Amygdala (tissue), 56 donors: ENCODE data around the gene DGKB.

Experiments
- DNase-seq, 56 donors: peaks; one replicate each; lab custom pipeline; 2025; lab: John Stamatoyannopoulos, UW

DGKB gene

DNA sequence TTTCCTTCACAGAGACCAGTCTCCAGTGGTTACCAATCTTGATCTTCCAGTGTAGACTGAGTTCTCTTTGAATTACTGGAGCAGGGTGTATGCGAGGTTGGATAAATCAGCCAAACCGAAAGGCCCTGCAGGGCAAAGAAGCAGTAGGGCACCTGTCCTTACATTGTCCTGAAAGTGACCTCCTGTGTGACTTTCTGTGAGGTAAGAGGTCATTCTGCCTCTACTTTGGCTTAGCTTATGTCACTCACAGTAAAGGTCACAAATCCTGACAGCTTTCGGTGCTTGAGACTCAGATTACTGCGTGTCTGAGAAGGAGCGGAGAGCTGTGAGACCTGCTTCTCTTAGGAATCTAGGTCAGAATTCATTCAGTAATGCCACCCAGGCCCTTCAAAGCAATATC lies 660.4 kb downstream of the DGKB start:
- no peak for DNase-seq

DNA sequence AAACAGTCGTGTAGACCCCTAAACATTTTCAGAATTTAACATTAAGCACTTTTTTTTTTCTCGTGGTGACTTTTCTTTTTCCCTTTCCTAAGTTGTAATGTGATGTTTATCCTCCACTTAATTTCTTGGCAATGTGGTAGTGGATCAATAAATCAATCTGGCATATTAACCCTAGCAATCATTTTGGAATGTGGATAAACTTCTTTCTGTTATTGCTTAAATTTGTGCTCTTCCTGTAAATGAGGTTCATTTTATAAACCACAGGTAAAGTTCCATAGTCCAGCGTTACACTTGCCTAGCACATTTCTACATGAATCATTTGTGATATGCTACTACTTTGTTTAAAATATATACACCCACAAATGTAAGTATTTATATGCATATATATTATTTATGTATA lies 665.7 kb downstream of the DGKB start:
- DNase-seq = no peak

DNA sequence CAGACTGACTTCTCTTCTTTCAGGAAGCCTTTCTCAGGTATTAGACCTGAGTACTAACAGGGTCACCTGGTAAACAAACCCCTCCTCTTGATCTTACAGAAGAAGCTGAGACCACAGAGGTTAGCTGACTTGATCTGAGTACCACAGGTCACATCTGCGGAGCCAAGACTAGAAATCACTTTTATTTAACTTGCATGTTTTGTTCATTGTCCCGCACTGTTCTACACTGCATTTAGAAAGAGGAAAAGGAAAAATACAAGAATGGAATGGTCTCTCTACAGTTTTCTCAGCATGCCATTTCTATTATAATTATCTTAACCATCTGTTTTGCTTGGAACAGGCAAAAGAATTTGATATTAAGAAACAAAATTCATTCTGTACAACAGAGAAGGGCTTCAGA lies 667.5 kb downstream of the DGKB start:
- DNase-seq = no peak

DNA sequence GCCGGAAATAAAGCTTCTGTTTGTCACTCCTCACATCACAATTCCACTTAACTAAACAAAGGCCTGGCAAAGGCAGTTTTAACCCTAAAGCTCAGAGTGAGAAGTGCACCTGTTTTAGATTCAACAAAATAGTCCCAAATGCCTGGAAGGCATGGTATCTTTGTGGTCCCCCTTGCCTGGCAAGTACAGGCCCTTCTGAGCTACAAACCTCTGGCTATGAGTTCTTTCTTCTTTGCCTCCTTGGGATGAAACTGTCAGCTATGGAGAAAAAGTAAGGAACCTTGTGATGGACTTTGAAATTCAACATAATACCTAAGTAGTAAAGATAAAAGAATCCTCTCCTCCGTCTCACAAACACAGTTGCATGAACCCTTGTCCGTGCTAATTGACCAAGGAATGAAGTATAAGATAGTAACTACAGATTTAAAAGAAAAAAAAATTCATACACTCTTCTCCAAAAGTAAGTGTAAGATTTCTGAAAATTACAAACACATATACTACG lies 668.6 kb downstream of the DGKB start:
- DNase-seq = no peak

DNA sequence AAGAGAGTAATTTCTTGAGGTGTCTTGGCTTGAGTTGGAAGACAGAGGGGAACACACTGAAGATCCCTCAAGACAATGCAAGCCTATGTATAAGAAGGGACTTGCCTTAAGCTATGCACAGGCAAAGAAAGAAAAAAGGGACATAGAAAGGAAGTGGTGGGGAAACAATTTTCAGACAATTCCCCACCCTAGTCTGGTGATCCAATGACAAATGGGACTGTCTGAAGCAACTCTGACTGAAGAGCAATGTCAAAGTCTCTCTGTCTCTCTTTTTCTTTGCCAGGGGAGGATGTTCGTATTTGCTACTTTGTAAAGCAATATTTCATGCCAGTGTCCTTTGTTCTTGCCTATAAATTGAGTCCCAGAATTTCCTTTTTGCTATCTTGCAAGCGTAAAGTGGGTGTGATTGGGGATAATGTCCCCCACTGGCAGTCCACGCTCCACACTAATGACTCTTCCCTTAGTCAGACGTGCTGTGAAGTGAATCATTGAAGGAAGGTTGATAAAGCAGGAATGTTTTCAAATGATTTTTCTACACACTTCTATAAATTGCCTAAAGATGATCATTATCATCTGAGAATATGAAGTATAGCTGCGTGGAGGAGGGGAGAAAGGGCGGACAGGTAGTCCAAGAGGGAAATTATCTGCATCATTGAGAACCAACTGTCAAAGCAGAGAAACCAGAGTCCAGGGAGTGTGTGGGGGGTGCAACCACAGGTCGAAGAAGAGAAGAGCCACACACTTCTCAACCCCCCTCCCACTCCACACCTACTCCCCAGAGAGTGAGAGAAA lies 669.3 kb downstream of the DGKB start:
- DNase-seq = peak in 1 of 56 donors; percentile 8

DNA sequence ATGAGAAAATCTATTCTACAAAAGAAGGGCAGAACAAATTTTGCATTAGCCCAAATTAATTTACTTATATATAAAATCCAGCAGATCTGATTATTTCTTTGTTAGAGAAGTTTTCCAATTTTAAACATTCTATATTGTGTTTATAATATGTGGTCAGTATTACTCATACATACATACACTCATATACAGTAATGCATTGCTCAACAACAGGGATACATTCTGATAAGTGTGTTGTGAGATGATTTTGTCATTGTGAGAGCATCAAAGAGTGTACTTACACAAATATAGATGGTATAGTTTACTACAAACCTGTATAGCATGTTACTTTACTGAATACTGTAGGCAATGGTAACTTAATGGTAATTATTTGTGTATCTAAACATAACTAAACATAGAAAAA lies 673.5 kb downstream of the DGKB start:
- DNase-seq = no peak

DNA sequence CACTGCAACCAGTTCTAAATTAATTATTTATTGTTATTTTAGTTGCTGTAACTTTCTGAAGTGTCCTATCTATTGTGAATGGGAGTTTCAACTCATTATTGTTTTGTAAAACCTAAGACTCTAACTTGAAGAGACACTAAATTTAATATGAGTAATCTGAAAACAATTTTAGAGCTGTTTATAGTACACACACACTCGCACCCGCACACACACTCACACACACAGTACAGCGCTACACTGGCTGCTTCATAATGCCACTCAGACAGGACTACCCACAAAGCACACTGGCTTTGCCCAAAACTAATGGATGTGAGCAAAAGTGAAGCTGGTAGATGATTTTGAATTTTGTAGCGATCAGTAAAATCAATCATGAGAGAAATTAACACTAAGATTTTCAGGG lies 674.2 kb downstream of the DGKB start:
- no peak for DNase-seq

DNA sequence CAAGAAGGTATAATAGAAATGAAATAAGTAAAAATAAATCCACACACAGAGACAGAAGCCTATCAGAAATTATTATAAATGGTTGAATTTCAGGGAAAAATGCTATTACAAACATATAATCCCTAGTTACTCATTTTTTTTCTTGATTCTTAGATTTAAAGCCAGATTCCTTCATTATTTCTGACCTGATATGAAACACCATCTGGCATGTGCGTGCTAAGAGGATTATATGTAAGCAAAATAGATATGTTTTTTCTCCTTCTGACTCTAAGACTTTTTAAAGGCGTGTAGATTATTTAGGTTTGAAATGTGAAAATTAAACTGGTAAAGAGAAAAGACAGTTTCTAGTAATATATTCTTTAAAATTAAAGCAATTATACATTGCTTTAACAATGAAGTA lies 676.4 kb downstream of the DGKB start:
- no peak for DNase-seq

DNA sequence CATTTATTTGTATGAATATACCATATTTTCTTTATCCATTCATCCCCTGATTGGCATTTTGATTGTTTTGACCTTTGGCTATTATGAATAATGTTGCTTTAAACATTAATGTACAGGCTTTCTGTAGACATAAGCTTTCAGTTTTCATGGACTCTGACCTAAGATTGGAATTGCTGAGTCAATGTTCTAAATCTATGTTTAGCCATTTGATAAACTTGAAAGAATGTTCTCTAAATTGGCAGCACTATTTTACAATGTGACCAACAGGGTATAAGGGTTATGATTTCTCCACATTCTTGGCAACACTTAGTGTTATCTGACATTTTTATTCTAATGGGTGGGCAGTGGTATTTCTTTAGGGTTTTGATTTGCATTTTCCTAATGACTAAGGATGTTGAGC lies 683.4 kb downstream of the DGKB start:
- DNase-seq = no peak

DNA sequence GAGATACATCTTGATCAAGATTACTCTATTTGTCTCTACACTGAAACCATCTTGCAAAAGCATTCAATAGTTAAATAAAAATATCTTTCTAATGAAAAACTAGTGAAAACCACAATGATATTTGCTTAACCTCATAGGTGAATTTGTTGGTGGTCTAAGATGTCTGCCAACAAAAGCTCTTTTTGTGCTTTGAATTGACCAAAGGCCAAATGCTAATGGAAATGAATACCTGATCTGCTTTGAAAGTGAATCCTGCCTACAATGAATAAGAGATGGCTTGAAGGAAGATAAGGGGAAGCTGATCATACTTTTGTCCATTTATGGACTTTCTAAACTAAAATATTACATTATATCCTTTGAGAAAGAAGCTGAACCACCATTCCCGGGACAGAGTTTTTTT lies 684.2 kb downstream of the DGKB start:
- no peak for DNase-seq

DNA sequence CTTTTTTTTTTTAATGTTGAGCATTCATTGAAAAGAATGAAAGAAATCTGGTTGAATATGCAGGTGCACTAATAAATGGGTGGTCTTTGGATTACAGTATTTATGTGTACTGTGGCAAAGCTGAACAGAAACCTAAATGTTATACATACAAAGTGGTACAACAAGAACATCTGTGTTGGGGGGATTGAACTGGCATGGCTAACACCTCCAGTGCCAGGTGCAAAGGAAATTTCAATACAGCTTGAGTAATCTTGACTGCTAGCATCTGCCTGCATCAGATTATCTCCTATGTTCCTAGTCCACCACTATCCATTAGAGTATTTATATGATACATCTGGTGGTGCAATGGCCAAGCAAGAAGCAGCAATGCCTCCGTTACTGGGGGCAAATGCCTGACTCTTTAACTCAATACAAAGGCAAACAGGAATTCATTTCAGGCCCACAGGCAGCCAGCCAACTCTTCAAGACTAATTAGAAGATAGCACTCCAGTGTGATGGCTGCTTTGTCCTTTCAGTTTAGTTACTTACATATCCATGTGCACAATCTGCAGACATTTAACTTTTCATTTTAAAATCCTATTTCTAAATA lies 692.6 kb downstream of the DGKB start:
- no peak for DNase-seq

DNA sequence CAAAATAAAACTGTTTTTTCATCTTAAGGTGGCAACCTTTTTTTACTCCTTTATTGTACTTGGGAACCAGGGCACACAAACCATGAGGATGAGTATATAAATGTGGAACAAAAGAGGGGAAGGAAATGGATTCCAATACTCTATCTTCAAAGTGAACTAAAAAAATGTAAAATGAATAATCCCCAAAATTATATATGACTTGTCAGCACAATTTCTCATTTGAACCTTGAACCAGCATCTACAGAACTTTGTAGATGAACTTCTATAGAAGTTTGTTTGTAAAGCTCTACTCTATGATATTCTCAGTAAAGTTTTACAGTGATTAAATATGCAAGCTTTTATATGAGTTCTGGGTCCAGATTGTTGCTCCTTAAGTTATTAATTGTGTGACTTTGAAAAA lies 694.8 kb downstream of the DGKB start:
- no peak for DNase-seq

DNA sequence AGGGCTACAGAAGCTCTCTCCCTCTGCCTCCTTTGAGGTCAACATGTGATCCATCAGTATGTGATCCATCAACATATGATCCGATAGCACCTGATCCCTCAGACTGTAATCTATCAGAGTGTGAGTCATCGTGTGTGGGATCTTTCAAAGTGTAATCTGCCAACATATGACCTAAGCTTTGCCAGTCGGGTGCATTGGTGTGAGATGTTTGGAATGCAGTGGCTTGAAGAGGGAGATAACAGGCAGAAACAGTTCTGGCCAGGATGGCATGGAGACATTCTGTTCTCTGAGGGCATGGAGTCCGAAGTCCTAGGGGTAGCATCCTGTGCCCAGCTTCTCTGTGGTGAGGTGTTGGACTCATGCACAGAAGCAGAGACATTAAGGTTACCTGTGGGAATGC lies 695.4 kb downstream of the DGKB start:
- DNase-seq = no peak

DNA sequence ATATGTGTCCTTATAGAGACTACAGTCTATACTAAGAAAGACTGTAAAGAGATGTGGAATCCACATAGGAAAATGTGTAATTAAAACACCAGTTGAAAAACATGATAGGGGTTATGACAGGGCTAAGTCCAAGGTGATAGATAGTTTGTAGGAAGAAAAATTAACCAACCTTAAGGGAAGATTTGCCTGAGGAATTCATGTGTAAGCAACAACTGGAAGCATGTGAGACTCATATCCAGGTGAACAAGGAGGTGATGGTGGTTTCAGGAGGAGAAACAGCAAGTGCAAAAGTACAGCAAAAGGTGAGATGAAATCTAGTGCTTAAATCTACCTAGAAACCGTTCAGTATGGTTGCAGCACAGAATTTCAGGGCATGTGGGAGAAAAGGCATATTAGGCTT lies 696.4 kb downstream of the DGKB start:
- DNase-seq = no peak

DNA sequence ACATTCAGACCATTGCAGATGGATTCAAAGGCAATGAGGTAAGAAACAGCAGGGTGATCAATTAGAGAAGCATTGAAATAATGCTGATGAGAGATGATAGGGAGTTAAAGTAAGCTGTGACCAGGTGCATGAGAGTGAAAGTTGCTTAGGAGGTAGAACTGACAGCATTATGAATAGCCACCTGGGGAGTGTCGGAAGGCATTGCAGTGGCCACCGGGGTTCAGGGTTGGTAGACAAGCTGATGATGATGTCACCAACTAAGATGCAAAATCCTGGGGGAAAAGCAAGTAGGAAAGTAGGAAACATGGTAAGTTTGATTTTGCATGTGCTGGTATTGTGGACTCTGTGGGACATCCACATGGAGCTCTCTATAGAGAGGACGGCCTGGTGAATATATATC lies 701.2 kb downstream of the DGKB start:
- DNase-seq = no peak

DNA sequence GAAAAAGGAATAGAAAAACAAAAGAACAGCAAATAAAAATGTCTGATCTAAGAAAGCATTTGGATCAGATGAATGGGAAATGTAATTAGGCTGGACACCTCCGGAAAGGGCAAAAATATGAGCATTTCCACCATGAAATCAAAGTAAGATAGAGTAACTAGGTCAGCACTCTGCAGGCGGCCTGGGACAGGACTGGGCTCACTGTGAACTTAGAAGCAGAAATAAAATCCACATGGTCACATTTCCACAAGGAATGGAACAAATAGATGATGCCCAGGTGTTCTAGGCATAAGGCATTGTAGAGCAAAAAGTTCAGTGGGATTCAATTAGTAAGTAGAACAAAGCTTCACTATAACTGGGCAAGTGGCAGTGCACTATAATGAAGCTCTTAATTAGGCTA lies 703.2 kb downstream of the DGKB start:
- no peak for DNase-seq

DNA sequence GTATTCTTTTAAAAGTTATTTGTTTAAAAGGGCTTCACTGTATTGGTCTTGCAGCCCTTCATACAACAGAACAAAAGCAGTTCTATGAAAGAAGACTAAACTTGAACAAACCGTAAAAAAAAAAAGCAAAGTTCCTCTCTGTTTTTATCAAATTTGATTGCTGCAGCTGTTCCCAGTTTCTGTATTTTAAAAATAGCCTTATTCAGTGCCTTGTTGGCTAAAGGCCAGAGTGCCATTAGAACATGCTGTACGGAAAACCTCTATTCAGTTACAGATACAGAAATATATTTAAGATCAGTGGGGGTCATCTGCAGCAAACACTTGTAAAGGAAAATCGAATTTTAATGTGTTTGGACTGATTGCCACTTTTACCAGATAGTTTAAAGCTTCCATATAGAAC lies 705.3 kb downstream of the DGKB start:
- peak in 1 of 56 donors; percentile 6 for DNase-seq

DNA sequence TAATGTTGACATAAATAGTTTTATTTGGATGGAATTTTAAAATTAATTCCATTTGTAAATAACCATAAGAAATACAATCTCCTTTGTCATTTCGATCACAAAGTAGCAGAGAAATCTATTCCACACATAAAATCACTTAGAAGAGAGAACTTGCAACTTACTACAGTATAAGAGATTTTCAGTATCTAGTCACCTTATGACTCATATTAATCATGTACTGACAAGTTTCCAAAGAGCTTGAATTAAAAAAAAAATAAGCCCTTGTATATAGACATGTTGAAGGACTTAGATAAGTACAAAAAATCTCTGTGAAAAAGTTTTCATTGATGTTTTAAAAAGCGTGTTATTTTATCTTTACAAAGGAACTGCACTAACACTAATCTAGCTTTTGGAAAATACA lies 706.0 kb downstream of the DGKB start:
- DNase-seq = no peak

DNA sequence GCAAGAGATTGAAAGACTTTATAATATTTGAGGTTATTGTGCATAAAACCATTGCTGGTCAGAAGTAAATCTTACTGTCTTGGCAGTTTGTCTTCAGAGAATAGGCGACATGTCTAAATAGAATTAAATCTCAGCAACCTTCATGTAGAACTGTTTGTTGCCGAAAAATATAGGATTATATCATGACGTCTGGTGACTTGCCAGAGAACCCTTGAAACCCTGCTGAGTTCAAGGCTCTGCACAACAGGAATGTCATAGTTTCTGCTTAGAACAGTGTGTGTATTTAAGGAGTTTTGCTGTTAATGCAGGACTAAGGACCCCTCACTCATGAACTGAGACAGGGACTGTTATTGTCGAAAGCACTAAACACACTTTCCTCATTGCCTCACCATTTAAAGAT lies 706.7 kb downstream of the DGKB start:
- no peak for DNase-seq

DNA sequence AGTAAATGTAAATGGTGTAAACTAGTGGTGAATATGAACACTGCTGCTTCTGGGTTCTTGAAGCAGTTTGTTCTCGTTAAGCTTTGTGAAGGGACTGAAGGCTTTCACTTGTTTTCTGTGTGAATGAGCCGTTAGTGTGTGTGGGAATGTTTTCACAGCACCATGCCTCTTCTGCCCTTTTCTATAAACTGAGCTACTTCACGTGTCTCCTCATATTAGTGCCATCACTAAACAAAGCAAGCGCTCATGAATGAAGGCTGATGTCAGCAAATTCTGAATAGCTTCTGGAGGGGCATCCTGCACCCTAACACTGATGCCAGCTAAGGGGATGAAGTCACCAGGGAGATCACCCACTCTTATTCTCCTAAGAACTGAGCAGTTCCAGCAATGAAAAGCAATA lies 707.5 kb downstream of the DGKB start:
- peak in 6 of 56 donors; percentile 3 to 51 (median 14) for DNase-seq

DNA sequence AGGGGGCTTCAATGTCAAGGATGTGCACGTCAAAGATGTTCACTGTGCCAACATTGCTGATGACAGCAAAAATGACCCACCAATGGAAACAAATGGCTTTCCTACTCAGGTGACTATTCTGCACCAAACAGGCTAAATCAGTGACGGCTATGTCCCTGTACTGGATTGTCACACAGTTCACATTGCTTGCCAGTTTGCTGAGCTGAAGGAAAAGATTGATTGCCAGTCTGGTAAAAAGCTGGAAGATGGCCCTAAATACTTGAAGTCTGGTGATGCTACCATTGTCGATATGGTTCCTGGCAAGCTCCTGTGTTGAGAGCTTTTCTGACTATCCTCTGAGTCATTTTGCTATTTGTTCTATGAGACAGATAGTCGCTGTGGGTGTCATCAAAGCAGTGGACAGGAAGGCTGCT lies 710.9 kb downstream of the DGKB start:
- no peak for DNase-seq

DNA sequence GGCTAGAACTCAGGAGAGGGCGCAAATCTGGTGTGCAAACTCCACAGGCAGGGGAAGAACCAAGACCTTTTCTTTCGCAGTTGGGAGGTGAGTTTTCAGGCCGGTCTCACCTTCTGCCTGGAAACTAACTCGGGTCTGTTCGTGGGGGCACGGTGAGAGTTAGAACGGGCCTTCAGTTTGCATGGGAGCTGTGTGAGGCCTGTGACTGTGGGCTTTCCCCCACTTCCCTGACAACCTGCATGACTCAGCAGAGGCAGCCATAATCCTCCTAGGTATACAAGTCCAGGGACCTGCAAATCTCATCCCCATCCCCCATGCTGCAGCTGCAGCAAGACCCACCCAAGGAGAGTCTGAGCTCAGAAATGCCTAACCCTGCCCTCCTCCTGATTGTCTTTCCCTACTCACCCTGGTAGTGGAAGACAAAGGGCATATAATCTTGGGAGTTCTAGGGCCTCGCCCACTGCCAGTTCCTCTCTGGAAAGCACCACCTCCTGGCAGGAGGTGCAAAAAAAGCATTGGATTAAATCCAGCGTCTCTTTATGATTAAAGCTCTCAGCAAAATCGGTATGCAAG lies 718.2 kb downstream of the DGKB start:
- DNase-seq = no peak
